DND-41 (cell line): ENCODE measurements around the gene LRRC34.

Experiments used
- ATAC-seq: fragments of 200-7000 bp; cut with Tn5 transposase; 3 replicates; pipeline ENCODE4 v1.9.1; 2021; ENCODE audit warnings: low read depth; ENCODE audit not compliant: insufficient read depth
- DNase-seq: peaks from one replicate; pipeline ENCODE4 v3.0.0-alpha.2; 2020
- H2AFZ ChIP-seq: 2 replicates; pipeline ENCODE4 v1.6.0; 2012; ENCODE audit warnings: low read depth, low read length
- H3K27ac ChIP-seq: 2 replicates; pipeline ENCODE4 v1.5.1; 2012; ENCODE audit warnings: low read length, inconsistent platforms
- H3K27me3 ChIP-seq: fragments of 200-600 bp; sonication (generic); 2 replicates; pipeline ENCODE4 v1.6.0; 2012; ENCODE audit warnings: low read length, mild to moderate bottlenecking, inconsistent platforms; ENCODE audit not compliant: insufficient read depth, poor library complexity
- H3K36me3 ChIP-seq: 2 replicates; pipeline ENCODE4 v1.5.1; 2012; ENCODE audit warnings: low read length, inconsistent platforms; ENCODE audit not compliant: insufficient read depth
- H3K4me1 ChIP-seq: 2 replicates; pipeline ENCODE4 v1.5.1; 2012; ENCODE audit warnings: mild to moderate bottlenecking, low read length; ENCODE audit not compliant: insufficient read depth
- H3K4me2 ChIP-seq: 2 replicates; pipeline ENCODE4 v1.6.0; 2012; ENCODE audit warnings: mild to moderate bottlenecking, moderate library complexity, low read length, inconsistent platforms; ENCODE audit not compliant: insufficient read depth
- H3K4me3 ChIP-seq, 2 experiments: fragments of 200-600 bp in 1 of 2; shearing (Covaris generic) in 1 of 2; 2 replicates each; pipeline ENCODE4 v1.5.1; 2012 to 2016; ENCODE audit warnings: inconsistent platforms in 2 of 2, low read length in 2 of 2, mild to moderate bottlenecking in 2 of 2, low read depth in 1 of 2, moderate library complexity in 1 of 2
- H3K79me2 ChIP-seq: 2 replicates; pipeline ENCODE4 v1.6.0; 2012; ENCODE audit warnings: low read length, inconsistent platforms; ENCODE audit not compliant: insufficient read depth
- H3K9ac ChIP-seq: 2 replicates; pipeline ENCODE4 v1.6.0; 2012; ENCODE audit warnings: low read depth, mild to moderate bottlenecking, inconsistent platforms, low read length, moderate library complexity
- H3K9me3 ChIP-seq: 2 replicates; pipeline ENCODE4 v1.5.1; 2012; ENCODE audit warnings: low read length, moderate library complexity, mild to moderate bottlenecking, inconsistent platforms; ENCODE audit not compliant: insufficient read depth, severe bottlenecking
- H4K20me1 ChIP-seq: 2 replicates; pipeline ENCODE4 v1.6.0; 2012; ENCODE audit warnings: low read length; ENCODE audit not compliant: insufficient read depth
- EZH2 ChIP-seq: IDR thresholded peaks from 3 replicates; pipeline ENCODE4 v1.6.1; 2012; ENCODE audit warnings: borderline replicate concordance, low read depth, mild to moderate bottlenecking, moderate library complexity, low read length, inconsistent platforms; ENCODE audit not compliant: severe bottlenecking
- TF ChIP-seq, protein P1 (sequence below): IDR thresholded peaks from 2 replicates; pipeline ENCODE4 v1.5.1; 2012; ENCODE audit warnings: borderline replicate concordance, low read length, moderate library complexity, mild to moderate bottlenecking; ENCODE audit not compliant: poor library complexity, severe bottlenecking; ENCODE audit errors: extremely low read depth

The LRRC34 gene

DNA sequence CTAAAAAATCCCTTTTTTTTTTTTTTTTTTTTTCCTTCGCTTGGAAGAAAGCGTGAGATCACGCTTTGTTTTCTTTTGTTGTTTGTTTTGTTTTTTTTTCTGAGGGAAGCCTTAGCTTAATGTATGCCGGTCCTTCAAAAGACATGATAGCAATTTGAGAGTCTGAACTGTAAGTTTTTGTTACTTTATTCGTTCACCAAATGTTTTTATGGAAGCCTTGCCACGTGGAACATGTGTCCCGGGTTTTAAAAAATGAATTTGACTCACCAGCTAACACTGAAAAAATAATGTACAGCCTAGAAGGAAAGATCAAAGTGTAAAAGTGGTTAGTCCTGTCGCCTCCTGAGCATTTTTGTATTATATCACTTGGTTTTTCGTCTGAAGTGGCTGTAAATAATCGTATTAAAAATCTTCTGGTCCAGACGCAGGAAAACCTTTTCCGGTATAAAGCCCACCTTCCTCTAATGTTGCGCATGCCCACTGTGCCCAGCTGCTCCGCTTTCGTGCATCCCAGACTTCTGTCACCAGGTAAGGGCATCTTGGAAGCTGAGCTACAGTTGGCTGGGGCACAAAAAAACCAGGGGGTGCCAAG, 40.3 kb downstream of the LRRC34 start:
- no peaks in the 10 kb centered on the region; the same call in 1 of the 2 replicates for H4K20me1 ChIP-seq
- peaks cover 31% of the 10 kb centered on the region for H3K36me3 ChIP-seq
- no peaks in the 10 kb centered on the region for H3K9me3 ChIP-seq
- ATAC-seq (peak; percentile 44), DNase-seq (peak; percentile 79)
- peaks cover 42% of the 10 kb centered on the region for H3K79me2 ChIP-seq
- TF ChIP-seq, protein P1, sequence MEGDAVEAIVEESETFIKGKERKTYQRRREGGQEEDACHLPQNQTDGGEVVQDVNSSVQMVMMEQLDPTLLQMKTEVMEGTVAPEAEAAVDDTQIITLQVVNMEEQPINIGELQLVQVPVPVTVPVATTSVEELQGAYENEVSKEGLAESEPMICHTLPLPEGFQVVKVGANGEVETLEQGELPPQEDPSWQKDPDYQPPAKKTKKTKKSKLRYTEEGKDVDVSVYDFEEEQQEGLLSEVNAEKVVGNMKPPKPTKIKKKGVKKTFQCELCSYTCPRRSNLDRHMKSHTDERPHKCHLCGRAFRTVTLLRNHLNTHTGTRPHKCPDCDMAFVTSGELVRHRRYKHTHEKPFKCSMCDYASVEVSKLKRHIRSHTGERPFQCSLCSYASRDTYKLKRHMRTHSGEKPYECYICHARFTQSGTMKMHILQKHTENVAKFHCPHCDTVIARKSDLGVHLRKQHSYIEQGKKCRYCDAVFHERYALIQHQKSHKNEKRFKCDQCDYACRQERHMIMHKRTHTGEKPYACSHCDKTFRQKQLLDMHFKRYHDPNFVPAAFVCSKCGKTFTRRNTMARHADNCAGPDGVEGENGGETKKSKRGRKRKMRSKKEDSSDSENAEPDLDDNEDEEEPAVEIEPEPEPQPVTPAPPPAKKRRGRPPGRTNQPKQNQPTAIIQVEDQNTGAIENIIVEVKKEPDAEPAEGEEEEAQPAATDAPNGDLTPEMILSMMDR = no peak
- TF ChIP-seq EZH2 = no peak
- H3K9ac ChIP-seq = peak overlapping the region; percentile 87
- H3K4me2 ChIP-seq = peak overlapping the region; percentile 78
- peak overlapping the region; percentile 87 for H2AFZ ChIP-seq
- H3K4me1 ChIP-seq = peaks cover 32% of the 10 kb centered on the region
- H3K27me3 ChIP-seq = no peaks in the 10 kb centered on the region
- H3K4me3 ChIP-seq = peak overlapping the region; percentile 79 to 80
- peak overlapping the region; percentile 92 for H3K27ac ChIP-seq

DNA sequence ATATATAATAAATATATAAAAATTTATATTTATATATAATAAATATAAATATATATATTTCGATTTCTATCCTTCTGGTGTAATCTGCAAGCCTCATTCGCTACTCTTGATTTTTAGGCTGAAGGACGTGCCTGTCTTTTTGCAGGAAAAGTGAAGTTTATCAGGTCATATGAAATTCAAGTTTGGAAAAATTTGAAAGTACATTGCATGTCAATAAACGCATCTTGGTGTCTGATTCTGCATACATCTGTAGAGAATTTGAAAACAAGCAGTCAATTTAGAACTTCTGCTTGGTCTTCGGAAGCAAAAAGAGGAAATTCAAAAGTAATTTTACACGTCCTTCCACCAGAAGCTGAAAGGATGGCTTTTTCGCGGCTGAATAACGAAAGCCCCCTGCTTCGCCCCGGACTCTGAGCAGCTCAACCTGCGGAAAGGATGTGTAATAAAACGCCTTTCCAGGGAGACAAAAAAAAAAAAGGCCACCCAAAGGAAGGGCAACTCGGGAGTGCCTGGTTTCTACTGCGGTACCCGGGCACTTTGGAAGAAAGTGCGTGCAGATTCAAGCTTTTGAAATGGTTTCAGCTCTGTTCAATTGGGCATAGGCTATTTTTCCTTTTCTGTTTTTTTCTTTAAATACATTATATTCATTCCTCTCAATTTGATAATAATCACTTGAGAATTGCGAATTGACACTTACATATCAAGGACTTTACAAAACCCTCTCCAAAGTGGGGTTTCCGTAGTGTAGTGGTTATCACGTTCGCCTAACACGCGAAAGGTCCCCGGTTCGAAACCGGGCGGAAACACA, 41.0 kb downstream of the LRRC34 start:
- H3K27me3 ChIP-seq = no peaks in the 10 kb centered on the region
- H2AFZ ChIP-seq = peak overlapping the region; percentile 96
- TF ChIP-seq, protein P1 = no peak
- TF ChIP-seq EZH2 = no peak
- peak overlapping the region; percentile 78 for H3K4me2 ChIP-seq
- DNase-seq = peak; percentile 77
- peak overlapping the region; percentile 79 to 80 for H3K4me3 ChIP-seq
- H3K9ac ChIP-seq = peak overlapping the region; percentile 87
- peak; percentile 17; the same call in 2 of the 3 replicates for ATAC-seq
- peaks cover 32% of the 10 kb centered on the region for H3K4me1 ChIP-seq
- H3K36me3 ChIP-seq = peaks cover 24% of the 10 kb centered on the region
- no peaks in the 10 kb centered on the region for H3K9me3 ChIP-seq
- peaks cover 35% of the 10 kb centered on the region for H3K79me2 ChIP-seq
- peak overlapping the region; percentile 92 for H3K27ac ChIP-seq
- no peaks in the 10 kb centered on the region; the same call in 1 of the 2 replicates for H4K20me1 ChIP-seq

DNA sequence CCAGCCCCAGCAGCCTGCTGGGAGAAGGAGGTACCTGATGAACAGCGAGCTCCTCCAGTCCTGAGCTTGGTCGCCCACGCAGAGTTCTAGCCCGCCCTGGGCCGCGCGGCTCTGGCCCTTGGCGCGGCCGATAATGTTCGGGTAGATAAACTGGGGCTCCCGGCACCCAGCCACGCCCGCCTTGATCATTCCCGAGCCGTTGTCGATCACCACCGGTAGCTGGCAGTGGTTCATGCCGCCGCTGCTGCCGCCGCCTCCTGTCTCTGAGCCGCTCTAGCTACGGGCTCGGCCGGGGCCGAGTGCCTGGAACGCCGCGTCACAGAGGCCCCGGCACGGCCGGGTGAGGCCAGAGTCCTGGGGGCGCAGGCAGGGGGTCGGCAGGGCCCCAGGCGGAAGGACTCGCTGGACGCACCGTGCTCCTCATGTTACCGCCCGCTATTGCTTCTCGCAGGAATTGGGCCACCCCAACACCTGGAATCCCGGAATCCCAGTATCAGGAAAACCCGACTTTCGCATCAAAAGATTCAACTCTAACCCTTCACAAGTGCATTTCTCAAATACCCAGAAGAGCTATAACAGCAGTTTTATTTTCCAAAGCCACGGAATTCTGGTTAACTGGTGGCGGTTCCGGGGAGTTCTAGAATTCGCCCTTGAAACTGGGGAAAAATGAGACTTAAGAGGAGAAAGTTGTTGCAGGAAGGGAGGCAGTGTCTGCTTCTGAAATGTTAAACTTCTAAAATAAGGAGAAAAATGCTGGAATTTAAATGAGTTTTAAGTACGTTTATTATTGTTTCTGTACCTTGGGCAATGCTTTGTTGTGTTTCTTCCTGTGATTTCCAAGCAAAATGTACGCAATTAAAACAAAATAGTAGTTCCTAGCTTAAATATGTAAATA, 43.2 kb downstream of the LRRC34 start, which contains the start of gene ACTRT3:
Gene ACTRT3, minus strand, starts transcription at position 275 of the 895 bp plus-strand sequence. Its CDS starts 41 bp downstream, at position 234.
- Histone ChIP-seq H3K4me1 (peaks cover 22% of the 10 kb centered on the region), H3K4me3 (peak within 1 kb of the TSS; percentile 29 to 54; a peak in 3 of 4 replicates), H3K36me3 (peaks cover 5% of the 10 kb centered on the region), H3K4me2 (peak within 1 kb of the TSS; percentile 65), H3K9ac (peak within 1 kb of the TSS; percentile 50), H3K27ac (no peak within 1 kb of the TSS; the same call in 1 of the 2 replicates), H2AFZ (peak within 1 kb of the TSS; percentile 71), H4K20me1 (no peaks in the 10 kb centered on the region; the same call in 1 of the 2 replicates), H3K9me3 (no peaks in the 10 kb centered on the region), H3K79me2 (peaks cover 16% of the 10 kb centered on the region), H3K27me3 (no peaks in the 10 kb centered on the region)
- ATAC-seq (no peak), DNase-seq (peak; percentile 43)
- TF ChIP-seq, protein P1 = no peak
- TF ChIP-seq EZH2 = no peak
